ENCODE results near the gene PAPPA2. TPM values are rescaled to one million over a fixed set of nuclear protein-coding genes. Genes with fewer than 3 reads are reported as not detected.
A peak's percentile ranks its signal among the peaks of the same experiment; 100 is the strongest.

PAPPA2 gene
- total RNA-seq, 6 experiments from 2014 or later, result 0.53 to 14.8 (median 2.9) TPM

- TF ChIP-seq CTCF (IDR thresholded peaks at IDR 0.05) (no peak), POLR2A (IDR thresholded peaks at IDR 0.05) (no peak)
- ATAC-seq (peak in 2 of 4 donors; percentile 23 to 39), DNase-seq (no peak)
- H3K27ac ChIP-seq, result no peak overlapping the region
- WGBS (ENCODE audit: insufficient coverage, low coverage, low lambda C conversion rate, missing lambda C conversion rate), result 65% methylated on average over 3 of the region's 3 CpGs
- no peak overlapping the region for H3K4me3 ChIP-seq
- H3K9me3 ChIP-seq, result no peaks in the 10 kb centered on the region
- H3K4me1 ChIP-seq, result no peaks in the 10 kb centered on the region
- no peaks in the 10 kb centered on the region for H3K27me3 ChIP-seq
- no peaks in the 10 kb centered on the region for H3K36me3 ChIP-seq
- intact Hi-C loops (cut with DNase I), result no loop called here
Observed at GRCh38 chr1:176609556-176610408, 146.8 kb downstream of the PAPPA2 start.

- H3K27ac ChIP-seq, result no peak overlapping the region
- no peaks in the 10 kb centered on the region for H3K36me3 ChIP-seq
- intact Hi-C loops (cut with DNase I), result no loop called here
- TF ChIP-seq CTCF (IDR thresholded peaks at IDR 0.05), result no peak
- TF ChIP-seq POLR2A (IDR thresholded peaks at IDR 0.05), result no peak
- ATAC-seq (no peak), DNase-seq (no peak)
- no peaks in the 10 kb centered on the region for H3K27me3 ChIP-seq
- H3K9me3 ChIP-seq, result no peaks in the 10 kb centered on the region
- WGBS (ENCODE audit: insufficient coverage, low coverage, low lambda C conversion rate, missing lambda C conversion rate), result 65% methylated on average over 4 of the region's 4 CpGs
- H3K4me3 ChIP-seq, result no peak overlapping the region
- no peaks in the 10 kb centered on the region for H3K4me1 ChIP-seq
Observed at GRCh38 chr1:176612791-176613190, 149.8 kb downstream of the PAPPA2 start.

GRCh38 chr1:176617881-176618280, 154.9 kb downstream of the PAPPA2 start:
- intact Hi-C loops (cut with DNase I), result no loop called here
- ATAC-seq (no peak), DNase-seq (no peak)
- H3K4me3 ChIP-seq, result no peak overlapping the region
- no peaks in the 10 kb centered on the region for H3K27me3 ChIP-seq
- H3K9me3 ChIP-seq, result no peaks in the 10 kb centered on the region
- no peak overlapping the region for H3K27ac ChIP-seq
- no peaks in the 10 kb centered on the region for H3K4me1 ChIP-seq
- no peak for TF ChIP-seq POLR2A (IDR thresholded peaks at IDR 0.05)
- no peak for TF ChIP-seq CTCF (IDR thresholded peaks at IDR 0.05)
- no peaks in the 10 kb centered on the region for H3K36me3 ChIP-seq

DNA sequence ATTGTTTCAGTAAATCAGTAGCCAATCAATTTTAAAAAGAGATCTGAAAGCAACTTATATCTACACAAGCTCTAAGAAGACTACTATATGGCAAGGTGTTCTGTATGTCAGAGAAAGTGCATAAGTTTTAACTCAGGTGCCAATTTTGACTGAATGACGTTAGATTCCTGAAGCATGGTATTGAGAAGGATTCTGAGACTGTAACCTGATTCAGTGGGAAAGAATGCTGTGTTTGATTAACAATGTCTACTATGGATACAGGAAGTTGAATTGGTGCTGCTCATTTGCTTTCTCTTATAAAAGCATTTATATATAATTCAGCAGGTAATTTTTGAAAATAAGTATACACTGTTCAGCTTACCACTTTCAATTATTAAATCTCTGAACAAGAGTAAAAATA, 156.3 kb downstream of the PAPPA2 start:
- Histone ChIP-seq H3K4me3 (no peak overlapping the region), H3K9me3 (no peaks in the 10 kb centered on the region), H3K27me3 (no peaks in the 10 kb centered on the region), H3K4me1 (no peaks in the 10 kb centered on the region), H3K36me3 (no peaks in the 10 kb centered on the region), H3K27ac (no peak overlapping the region)
- TF ChIP-seq CTCF (IDR thresholded peaks at IDR 0.05) (no peak), POLR2A (IDR thresholded peaks at IDR 0.05) (no peak)
- ATAC-seq, result no peak
- intact Hi-C loops (cut with DNase I), result no loop called here
- no peak for DNase-seq
- 11% methylated on average over 1 of the region's 1 CpG for WGBS (ENCODE audit: insufficient coverage, low coverage, low lambda C conversion rate, missing lambda C conversion rate)

Measured in right lobe of liver (tissue), 6 donors.